CD4-positive, alpha-beta T cell treated with Interleukin-2 at 100 ng/mL for 4 hours (primary cell): ENCODE measurements around the gene EIF4G3.
"Not testable (repeated sequence)": the region's sequence is repeated elsewhere in the genome, so short reads cannot be mapped to it uniquely, and the experiment has no call there.

Source experiments
- DNase-seq: peaks from one replicate; pipeline ENCODE4 v3.0.0-alpha.2; 2020; ENCODE audit warnings: low spot score

EIF4G3 gene, protein sequence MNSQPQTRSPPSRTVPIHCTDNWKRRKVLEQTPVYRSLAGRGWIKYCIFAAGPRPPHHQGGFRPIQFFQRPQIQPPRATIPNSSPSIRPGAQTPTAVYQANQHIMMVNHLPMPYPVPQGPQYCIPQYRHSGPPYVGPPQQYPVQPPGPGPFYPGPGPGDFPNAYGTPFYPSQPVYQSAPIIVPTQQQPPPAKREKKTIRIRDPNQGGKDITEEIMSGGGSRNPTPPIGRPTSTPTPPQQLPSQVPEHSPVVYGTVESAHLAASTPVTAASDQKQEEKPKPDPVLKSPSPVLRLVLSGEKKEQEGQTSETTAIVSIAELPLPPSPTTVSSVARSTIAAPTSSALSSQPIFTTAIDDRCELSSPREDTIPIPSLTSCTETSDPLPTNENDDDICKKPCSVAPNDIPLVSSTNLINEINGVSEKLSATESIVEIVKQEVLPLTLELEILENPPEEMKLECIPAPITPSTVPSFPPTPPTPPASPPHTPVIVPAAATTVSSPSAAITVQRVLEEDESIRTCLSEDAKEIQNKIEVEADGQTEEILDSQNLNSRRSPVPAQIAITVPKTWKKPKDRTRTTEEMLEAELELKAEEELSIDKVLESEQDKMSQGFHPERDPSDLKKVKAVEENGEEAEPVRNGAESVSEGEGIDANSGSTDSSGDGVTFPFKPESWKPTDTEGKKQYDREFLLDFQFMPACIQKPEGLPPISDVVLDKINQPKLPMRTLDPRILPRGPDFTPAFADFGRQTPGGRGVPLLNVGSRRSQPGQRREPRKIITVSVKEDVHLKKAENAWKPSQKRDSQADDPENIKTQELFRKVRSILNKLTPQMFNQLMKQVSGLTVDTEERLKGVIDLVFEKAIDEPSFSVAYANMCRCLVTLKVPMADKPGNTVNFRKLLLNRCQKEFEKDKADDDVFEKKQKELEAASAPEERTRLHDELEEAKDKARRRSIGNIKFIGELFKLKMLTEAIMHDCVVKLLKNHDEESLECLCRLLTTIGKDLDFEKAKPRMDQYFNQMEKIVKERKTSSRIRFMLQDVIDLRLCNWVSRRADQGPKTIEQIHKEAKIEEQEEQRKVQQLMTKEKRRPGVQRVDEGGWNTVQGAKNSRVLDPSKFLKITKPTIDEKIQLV (N-terminal part only)

DNA sequence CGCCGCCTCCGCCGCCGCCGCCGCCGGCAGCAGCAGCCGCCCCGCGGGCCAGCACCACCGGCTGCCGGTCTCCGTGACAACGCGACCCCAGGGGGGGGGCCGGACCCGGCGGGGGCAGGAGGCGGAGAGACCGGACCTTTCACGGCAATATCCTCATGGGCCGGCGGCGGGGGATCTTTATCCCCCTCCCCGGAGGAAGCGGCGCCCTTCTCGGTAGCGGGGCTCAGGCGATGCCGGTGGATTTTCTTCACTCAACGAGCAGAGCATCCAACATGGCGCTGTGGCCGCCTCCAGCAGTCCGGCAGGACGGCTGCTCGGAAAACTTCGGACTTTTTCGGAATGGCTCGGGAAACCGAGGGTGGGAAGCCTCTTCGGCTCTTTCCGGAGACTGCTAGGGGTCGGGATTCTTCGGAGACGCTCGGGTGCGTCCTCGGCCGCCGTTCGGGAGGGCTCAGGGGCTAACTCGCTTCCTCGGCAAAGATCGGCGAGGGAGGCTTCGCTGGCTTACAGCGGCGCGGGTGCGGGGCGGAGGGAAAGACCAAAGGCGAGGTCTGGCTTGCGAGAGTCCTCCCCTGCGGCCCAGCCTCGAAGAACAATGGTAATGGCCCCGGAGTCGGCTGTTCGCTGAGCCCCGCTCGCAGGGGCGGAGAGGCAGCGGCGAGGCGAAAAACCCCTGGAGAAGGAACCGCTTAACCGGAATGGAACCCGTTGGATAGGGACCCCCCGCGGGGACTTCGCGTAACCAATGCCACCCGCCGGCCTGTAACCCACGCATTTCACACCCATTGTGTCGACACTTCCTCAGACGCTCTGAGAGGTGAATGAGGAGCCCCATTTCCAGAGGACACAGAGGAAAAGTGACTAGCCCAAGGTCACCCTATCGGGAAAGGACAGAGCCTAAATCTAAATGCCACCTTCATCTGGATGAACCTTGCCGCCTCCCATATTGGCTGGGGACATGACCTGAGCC, at the start of gene EIF4G3:
EIF4G3 (minus strand) TSS at position 312 of the 970 bp plus-strand sequence. CDS start 174,155 bp downstream, outside the sequence.
- DNase-seq = peak; percentile 100

DNA sequence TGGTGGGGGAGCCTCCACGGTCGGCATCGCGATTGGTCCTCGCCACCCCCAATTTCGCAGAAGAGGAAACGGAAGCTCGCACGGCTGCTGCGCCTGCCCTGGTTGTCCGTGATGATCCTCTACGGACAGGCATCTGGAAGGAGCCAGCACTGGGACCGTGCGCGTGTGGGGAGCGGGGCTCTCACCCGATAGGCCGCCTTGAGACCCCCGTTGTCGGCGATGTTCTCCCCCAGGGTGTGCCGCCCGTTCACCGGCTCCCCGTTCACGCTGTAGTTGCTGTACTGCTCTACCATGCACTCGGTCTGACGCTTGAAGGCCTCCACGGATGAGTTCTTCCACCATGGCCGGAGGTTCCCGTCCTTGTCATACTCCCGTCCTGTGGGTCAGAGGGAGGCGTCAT, 48.4 kb upstream of the EIF4G3 start:
- no peak for DNase-seq

DNA sequence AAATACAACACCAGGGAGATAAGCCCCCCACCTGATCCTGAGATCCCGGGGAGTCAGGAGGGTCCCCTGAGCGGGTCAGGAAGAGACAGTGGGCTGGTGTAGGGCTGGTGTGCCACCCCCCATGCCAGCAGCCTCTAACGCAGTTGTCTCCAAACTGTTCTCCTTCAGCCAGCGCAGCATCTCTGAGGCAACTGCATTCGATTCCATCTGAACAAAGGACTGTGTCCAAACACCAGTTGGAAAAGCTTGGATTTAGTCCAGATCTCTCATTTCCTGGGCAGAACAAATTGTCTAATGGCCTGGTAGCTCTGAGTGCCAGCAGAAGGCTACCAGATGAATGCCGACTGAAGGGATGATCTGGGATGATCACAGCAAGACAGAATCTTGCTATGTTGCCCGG, 44.1 kb upstream of the EIF4G3 start:
- no peak for DNase-seq

DNA sequence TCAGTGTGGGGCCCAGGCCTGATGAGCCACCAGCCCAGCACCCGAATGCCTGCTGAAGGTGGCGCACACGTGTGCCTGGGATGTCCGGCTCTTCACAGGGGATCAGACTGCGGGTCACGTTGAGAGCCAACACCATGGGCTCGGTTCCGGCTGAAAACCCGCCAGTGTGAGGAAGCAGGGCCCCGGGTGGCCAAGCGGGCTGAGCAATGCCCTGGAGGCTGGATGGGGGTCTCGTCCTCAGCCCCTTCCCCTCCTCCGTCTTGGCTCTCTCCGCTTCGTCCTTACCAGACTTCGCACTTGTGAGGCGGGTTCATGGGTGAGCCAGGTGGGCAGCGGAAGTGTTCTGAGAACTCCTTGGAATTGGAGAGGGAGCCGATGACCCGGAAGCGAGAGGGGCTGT, 43.0 kb upstream of the EIF4G3 start:
- DNase-seq = no peak

DNA sequence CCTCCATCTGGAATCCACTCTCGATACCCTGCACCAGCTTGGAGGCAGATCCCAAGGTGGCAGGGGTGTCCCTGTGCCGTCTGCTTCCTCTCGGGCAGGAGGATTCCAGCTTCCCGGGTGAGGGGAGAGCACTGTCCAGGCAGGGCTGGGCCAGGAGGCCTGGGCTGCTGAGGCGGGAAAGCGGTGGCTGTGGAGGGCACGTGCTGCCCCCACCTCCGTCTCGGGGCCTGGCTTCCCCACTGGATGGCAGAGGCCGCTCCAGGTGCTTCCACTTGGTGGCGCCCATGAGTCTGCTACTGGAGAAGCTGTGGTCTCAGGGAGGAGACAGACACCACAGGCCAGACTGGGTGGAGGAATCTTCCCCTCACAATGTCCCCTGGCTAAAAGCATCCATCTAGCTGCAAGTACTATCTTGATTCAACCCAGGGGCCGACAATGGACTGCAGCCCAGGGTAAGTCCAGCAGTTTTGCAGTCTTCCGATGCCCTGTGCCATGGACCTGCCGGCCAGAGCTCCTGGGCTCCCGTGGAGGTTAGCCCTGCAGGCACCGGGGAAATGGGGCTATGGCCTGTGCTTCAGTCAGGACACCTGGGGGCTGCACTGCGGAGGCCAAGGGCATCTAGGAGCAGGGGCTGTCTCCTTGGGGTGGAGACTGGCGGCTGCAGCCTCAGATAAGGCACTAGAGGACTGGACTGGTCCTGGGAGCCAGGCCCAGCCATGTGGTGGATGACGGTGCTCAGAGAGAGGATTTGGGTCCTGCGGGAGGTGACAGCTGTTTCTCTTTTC, 41.3 kb upstream of the EIF4G3 start:
- DNase-seq = peak; percentile 17

DNA sequence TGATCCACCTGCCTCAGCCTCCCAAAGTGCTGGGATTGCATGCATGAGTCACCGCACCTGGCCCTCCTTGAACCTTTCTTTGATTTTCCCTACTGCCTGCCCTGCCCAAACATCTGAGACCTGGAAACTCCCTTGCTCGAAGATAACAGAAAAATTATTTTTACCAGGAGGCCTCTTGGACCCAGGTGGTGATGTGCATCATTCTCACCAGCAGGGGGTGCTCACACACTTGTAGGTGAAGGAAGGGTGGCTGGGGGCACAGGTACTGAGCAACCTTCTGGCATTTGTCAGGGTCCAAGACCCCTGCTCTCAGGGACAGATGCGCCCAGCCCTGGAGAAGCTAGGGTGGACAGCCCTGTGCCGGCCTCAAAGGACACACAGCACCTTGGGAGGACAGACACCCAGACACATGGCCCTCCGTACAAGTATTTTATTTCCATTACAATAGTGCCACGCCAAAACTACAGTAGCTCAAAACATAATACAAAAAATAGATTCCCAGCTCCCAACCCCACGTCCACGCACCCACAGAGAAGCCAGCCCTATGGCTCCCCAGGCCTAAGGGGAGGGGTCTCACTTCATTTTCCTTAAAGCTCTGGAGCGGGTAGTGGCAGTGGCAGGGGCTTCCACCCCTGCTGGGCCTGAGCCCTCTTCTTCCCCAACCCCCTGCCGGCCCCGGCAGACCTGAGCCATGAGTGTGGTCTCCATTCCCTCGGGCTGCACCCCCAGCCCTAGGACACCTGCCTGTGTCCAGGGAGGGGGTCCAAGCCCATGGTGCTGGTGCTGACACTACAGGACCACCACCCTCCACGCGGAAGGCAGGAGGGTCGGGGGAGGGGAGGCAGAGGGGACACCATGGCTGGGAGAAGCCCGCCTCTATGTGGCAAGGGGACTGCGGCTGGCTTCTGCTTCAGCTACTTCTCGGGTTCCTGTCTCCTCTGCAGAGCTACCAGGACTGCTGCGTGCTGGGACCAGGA, 40.4 kb upstream of the EIF4G3 start:
- peak; percentile 72 for DNase-seq

DNA sequence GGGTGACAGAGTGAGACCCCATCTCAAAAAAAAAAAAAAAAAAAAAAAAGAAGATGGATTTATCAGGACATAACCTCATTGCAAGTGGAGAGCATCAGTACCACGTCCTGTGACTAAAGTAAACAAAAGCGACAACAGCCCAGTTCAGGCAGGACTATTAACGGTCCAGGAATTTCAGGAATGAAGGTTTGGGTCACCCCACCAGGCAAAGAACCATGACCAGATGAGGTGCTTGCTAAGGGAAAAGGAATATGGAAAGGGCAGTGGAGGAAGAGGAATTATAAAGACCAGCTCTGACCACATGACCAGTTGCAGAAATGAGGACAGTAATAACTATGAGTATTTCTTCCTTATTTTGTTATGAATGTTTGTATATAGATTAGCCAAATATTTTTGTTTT, 35.4 kb upstream of the EIF4G3 start:
- DNase-seq = no peak

DNA sequence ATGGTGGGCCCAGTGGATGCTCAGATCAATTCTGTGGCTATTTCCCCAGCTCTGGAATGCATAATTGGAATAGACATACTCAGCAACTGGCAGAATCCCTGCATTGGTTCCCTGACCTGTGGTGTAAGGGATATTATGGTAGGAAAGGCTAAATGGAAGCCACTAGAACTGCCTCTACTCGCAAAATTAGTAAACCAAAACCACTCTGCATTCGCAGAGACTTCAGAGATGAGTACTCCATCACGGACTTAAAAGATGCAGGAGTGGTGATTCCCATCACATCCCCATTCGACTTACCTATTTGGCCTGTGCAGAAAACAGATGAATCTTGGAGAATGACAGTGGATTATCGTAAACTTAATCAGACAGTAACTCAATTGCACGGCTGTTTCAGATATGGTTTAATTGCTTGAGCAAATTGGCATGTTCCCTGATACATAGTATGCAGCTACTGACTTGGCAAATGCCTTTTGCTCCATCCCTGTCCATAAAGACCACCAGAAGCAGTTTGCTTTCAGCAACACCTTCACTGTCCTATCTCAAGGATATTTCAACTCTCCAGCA, 31.5 kb upstream of the EIF4G3 start:
- DNase-seq = not testable (repeated sequence)

DNA sequence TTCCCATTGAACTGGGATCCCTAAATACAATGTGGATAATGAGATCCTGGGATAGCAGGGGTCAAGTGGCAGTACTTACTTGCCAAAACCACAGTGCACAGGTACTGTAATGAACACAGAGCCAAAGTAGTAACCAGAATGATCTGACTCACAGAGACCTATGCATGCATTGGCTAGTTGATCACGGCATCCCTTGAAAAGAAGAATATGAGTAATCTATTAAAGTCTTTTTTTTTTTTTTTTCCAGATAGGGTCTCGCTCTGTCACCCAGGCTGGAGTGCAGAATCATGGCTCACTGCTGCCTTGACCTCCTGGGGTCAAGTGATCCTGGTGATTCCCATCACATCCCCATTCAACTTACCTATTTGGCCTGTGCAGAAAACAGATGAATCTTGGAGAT, 29.4 kb upstream of the EIF4G3 start:
- DNase-seq = no peak

DNA sequence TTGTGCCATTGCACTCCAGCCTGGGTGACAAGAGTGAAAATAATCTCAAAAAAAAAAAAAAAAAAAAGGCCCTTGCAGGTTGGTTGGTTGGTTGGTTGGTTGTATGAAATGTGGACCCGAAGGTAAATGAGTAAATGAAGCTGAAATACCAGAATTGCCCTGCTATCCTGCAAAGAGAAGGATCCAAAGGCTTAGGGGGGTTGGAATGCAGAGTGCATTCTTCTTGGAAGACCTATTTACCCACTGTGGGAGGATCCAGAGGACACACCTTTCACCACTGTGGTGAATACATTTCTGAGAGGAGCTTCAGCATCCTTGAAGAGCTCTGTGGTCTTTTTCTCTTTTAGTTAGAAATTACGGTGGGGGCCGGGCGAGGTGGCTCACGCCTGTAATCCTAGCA, 28.7 kb upstream of the EIF4G3 start:
- DNase-seq = no peak

DNA sequence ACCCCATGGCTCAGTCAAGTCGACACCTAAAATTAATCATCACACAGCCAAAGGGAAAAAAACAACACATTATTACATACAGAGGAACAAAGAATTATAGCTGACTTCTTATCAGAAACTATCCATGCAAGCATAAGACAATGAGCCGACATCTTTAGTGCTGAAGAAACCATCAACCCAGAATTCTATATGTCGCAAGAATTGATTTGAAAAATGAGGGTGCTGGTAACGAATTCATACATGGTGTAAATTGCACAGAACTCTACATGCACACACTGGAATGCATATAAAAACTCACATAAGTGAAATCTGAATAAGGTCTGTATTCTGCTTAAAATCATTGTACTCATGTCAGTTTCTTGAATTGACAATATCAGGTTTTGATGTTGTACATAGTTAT, 25.0 kb upstream of the EIF4G3 start:
- DNase-seq = no peak

DNA sequence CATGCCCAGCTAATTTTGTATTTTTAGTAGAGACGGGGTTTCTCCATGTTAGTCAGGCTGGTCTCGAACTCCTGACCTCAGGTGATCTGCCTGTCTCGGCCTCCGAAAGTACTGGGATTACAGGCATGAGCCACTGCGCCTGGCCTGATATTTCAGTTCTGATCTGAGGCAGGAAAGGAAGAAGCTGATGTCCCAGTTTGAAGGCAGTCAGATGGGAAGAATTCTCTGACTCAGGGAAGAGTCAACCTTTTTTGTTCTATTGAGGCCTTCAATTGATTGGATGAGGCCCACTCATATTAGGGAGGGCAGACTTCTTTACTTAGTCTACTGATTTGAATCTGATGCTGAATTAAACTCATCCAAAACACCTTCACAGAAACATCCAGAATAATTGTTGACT, 24.5 kb upstream of the EIF4G3 start:
- DNase-seq = not testable (repeated sequence)

DNA sequence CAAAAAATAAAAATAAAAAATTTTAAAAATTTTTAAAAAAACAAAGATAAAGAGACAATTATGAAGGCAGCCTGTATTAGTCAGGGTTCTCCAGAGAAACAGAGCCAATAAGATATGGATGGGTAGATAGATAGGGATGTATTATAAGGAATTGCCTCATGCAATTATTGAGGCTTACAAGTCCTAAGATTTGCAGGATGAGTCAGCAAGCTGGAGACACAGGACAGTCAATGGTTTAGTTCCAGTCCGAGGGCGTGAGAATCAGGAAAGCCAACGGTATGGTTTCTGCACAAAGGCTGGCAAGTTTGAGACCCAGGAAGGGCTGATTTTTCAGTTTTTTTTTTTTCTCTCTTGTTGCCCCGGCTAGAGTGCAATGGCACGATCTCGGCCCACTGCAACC, 24.1 kb upstream of the EIF4G3 start:
- DNase-seq = no peak

DNA sequence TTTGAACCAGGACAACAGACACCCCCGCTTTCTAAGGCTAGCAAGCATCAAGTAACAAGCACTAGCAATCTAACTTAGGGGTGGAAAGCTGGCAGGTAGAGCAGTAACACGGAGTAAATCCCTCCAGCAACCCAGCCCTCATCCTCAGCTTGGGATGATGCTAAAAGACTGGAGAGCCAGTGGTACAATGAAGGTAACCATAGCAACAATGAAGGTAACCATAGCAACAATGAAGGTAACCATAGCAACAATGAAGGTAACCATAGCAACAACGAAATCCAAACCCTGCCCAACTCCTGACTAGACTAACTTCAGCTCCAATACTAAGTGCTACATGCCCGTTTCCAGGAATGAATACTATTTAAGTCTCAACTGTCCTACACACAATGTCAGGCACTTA, 22.2 kb upstream of the EIF4G3 start:
- no peak for DNase-seq

DNA sequence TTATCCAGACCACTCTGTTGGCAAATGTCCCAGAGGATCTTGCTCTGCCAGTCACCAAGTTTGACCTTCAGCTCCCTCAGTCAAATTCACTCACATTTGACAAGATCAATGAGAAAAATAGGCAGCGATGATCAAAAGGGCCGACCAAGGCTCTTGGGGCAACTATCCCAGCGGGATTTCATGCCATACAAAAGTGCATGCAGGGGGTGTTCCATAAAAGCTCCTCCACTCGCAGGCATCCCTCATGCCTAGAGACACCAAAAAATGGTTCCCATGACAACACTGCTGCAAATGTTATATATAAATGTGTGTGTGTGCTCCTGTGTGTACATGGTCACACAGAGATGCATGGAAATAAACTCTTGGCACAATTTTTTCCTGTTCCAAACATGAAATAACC, 16.2 kb upstream of the EIF4G3 start:
- no peak for DNase-seq

DNA sequence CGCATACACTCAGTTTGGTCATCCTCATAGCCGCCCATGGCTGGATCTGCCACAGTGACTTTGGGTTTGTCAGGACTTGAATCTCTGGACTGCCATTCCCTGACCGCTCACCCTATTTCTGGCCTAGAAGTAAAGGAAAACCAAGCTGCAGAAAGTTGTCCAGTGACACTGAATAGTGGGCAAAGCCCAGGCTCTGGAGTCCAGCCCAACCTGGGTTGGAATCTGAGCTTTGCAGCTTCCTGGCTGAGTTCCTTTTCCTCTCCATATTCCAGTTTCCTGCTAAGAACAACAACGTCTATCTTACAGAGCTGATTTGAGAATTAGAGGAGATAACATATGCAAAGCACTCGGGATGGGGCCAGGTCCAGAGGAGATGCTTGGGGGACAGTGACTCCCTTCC, 15.6 kb upstream of the EIF4G3 start:
- no peak for DNase-seq

DNA sequence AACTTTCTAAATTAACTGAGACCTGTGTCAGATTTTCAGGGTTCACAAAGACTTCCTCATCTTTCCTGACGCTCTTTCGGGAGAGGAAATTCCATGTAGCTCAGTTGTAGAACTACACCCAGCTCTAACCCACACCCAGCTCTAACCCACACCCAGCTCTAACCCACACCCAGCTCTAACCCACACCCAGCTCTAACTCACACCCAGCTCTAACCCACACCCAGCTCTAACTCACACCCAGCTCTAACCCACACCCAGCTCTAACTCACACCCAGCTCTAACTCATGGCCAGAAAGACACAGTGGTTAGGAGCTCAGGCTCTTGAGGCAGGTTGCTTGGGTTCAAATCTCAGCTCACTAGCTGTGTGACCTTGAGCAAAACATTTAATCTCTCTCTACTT, 14.1 kb upstream of the EIF4G3 start:
- DNase-seq = not testable (repeated sequence)

DNA sequence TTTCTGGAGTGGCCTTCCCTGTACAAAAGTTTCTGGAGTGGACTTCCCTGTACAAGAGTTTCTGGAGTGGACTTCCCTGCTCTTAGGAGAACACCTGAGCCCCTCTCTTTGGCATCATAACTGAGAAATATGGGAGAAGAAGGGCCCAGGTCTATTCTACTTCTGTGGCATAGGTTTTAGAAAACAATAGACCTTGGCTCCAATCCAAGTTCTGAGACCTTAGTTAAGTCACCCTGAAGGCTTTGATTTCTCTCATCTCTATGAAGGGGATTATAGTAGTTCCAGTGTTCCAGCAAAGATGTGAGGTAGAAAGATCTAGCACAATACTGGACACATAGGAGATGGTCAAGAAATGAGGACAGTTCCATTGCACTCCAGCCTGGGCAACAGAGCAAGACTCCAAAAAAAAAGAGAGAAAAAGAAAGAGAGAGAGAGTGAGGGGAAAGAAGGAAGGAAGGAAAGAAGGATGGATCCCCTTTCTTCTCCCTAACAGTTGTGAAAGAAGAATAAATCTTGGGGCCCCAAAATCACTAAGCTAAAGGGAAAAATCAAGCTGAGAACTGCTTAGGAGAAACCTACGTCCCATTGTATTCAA, 13.3 kb upstream of the EIF4G3 start:
- DNase-seq = no peak

DNA sequence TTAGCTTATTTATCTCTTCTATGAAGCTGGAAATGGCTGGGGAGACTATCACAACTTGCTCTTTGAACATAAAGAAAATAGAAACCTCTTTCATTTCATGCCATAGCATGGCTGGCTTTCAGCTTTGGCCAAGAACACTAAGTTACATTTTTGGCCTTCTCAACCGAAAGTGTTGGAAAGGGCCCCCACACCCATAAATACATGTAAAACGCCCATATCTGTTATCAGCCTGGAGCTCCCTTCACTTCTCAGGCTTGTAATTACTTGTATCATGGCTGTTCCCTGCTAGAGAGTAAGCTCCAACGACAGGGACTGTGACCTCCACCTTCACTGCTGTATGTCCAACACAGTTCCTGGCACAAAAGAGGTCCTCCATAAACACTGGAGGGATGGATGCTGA, 12.7 kb upstream of the EIF4G3 start:
- no peak for DNase-seq
